H1 (cell line): ENCODE results near the gene SATL1. TPM values are rescaled to one million over a fixed set of nuclear protein-coding genes. Genes with fewer than 3 reads are reported as not detected.

ENCODE experiments used
- CTCF ChIA-PET: fragments of 300-600 bp; sonication (Branson Sonifier 250); formaldehyde crosslinking; loops from one replicate; lab custom pipeline; 2021; ENCODE audit not compliant: partially characterized antibody; lab: Charles Lee
- POLR2A ChIA-PET: fragments of 300-600 bp; sonication (Branson Sonifier 250); formaldehyde crosslinking; loops from one replicate; lab custom pipeline; 2021; ENCODE audit warnings: inconsistent platforms; ENCODE audit not compliant: partially characterized antibody; lab: Charles Lee
- DNase-seq, 2 experiments: peaks; one replicate each; pipeline versions ENCODE4 v3.0.0 to v3.0.0-alpha.2; 2010 to 2022; ENCODE audit warnings: low spot score in 2 of 2, low read depth in 1 of 2, mixed read lengths in 1 of 2
- FAIRE-seq: peaks from 2 replicates; lab custom pipeline; 2011; peaks lifted over from hg19 to GRCh38; lab: Jason Lieb, UNC
- H2AFZ ChIP-seq: 2 replicates; pipeline ENCODE4 v1.8.1; 2012; ENCODE audit warnings: low read length, inconsistent platforms
- H2AK5ac ChIP-seq: 2 replicates; pipeline ENCODE4 v1.6.1; 2013; ENCODE audit warnings: low read depth, low read length
- H2BK120ac ChIP-seq: replicated peaks from 2 replicates; pipeline ENCODE3; 2013; ENCODE audit warnings: low read depth, low read length, inconsistent platforms
- H2BK12ac ChIP-seq: 2 replicates; pipeline ENCODE4 v1.6.1; 2013; ENCODE audit warnings: low read depth, low read length
- H2BK15ac ChIP-seq: 2 replicates; pipeline ENCODE4 v1.6.1; 2013; ENCODE audit warnings: low read length
- H2BK20ac ChIP-seq: 2 replicates; pipeline ENCODE4 v1.6.1; 2013; ENCODE audit warnings: low read length
- H2BK5ac ChIP-seq: 2 replicates; pipeline ENCODE4 v1.6.1; 2013; ENCODE audit warnings: low read depth, low read length
- H3K14ac ChIP-seq: 2 replicates; pipeline ENCODE4 v1.6.1; 2013; ENCODE audit warnings: inconsistent platforms; ENCODE audit not compliant: insufficient read length
- H3K18ac ChIP-seq: 2 replicates; pipeline ENCODE4 v1.6.1; 2013; ENCODE audit warnings: low read length; ENCODE audit errors: extremely low read depth
- H3K23ac ChIP-seq: 2 replicates; pipeline ENCODE4 v1.6.1; 2013; ENCODE audit warnings: inconsistent platforms; ENCODE audit not compliant: insufficient read length
- H3K23me2 ChIP-seq: 2 replicates; pipeline ENCODE4 v1.6.1; 2013; ENCODE audit warnings: low read depth, low read length
- H3K27ac ChIP-seq: 2 replicates; pipeline ENCODE4 v1.6.1; 2011; ENCODE audit warnings: low read depth, low read length, inconsistent platforms
- H3K27me3 ChIP-seq, 4 experiments: replicated peaks in 1 of 4; 1 replicate in 1 of 4; 2 replicates in 3 of 4; pipeline versions ENCODE4 v1.6.1 to v1.8.1; 2011 to 2013; ENCODE audit warnings: low read length in 3 of 4, mild to moderate bottlenecking in 3 of 4, inconsistent platforms in 2 of 4, mixed read lengths in 2 of 4, moderate library complexity in 1 of 4; ENCODE audit not compliant: control insufficient read depth in 3 of 4, insufficient read depth in 3 of 4; ENCODE audit errors: extremely low read depth in 1 of 4
- H3K36me3 ChIP-seq, 4 experiments: 2 replicates each; pipeline versions ENCODE4 v1.6.1 to v1.8.1; 2011 to 2013; ENCODE audit warnings: mild to moderate bottlenecking in 4 of 4, low read length in 3 of 4, moderate library complexity in 2 of 4, control low read depth in 1 of 4, inconsistent platforms in 1 of 4; ENCODE audit not compliant: insufficient read depth in 4 of 4, control insufficient read depth in 2 of 4
- H3K4ac ChIP-seq: replicated peaks from 2 replicates; pipeline ENCODE3; 2013; ENCODE audit warnings: low read length, low read depth, mixed read lengths, inconsistent platforms; ENCODE audit not compliant: insufficient read length
- H3K4me1 ChIP-seq, 4 experiments: replicated peaks in 1 of 4; 1 replicate in 1 of 4; 2 replicates in 3 of 4; pipeline versions ENCODE4 v1.6.1 to v1.8.1; 2011 to 2013; ENCODE audit warnings: low read length in 3 of 4, inconsistent platforms in 2 of 4, mixed read lengths in 1 of 4; ENCODE audit not compliant: insufficient read depth in 4 of 4, control insufficient read depth in 3 of 4
- H3K4me2 ChIP-seq, 2 experiments: 2 replicates each; pipeline versions ENCODE4 v1.6.1 to v1.8.1; 2011 to 2013; ENCODE audit warnings: low read depth in 2 of 2, low read length in 2 of 2, control low read depth in 1 of 2, inconsistent platforms in 1 of 2, mild to moderate bottlenecking in 1 of 2; ENCODE audit not compliant: insufficient read depth in 1 of 2
- H3K4me3 ChIP-seq, 4 experiments: fragments of 200-600, 300-600 bp in 1 of 4; sonication (generic), shearing (Covaris generic), sonication (Bioruptor Twin) in 1 of 4; 2 replicates each; pipeline versions ENCODE4 v1.5.1 to v1.8.1; 2011 to 2016; ENCODE audit warnings: low read length in 4 of 4, low read depth in 3 of 4, control low read depth in 2 of 4, inconsistent platforms in 2 of 4, mild to moderate bottlenecking in 2 of 4, mixed read lengths in 1 of 4, moderate library complexity in 1 of 4; ENCODE audit not compliant: insufficient read depth in 2 of 4; ENCODE audit errors: extremely low read depth in 1 of 4
- H3K56ac ChIP-seq: replicated peaks from 2 replicates; pipeline ENCODE3; 2013; ENCODE audit warnings: low read depth, mild to moderate bottlenecking, mixed read lengths, low read length, inconsistent platforms; ENCODE audit not compliant: insufficient read length
- H3K79me1 ChIP-seq: 2 replicates; pipeline ENCODE4 v1.6.1; 2013; ENCODE audit warnings: low read depth, low read length, control low read depth
- H3K79me2 ChIP-seq, 2 experiments: 2 replicates each; pipeline versions ENCODE4 v1.6.1 to v1.8.1; 2012 to 2013; ENCODE audit warnings: low read length in 2 of 2, mild to moderate bottlenecking in 2 of 2, inconsistent platforms in 1 of 2; ENCODE audit not compliant: insufficient read depth in 2 of 2, control insufficient read depth in 1 of 2
- H3K9ac ChIP-seq, 4 experiments: replicated peaks in 1 of 4; 1 replicate in 1 of 4; 2 replicates in 3 of 4; pipeline versions ENCODE4 v1.6.1 to v1.8.1; 2011 to 2013; ENCODE audit warnings: low read depth in 3 of 4, low read length in 3 of 4, control low read depth in 2 of 4, mild to moderate bottlenecking in 2 of 4, moderate library complexity in 2 of 4, inconsistent platforms in 1 of 4; ENCODE audit errors: extremely low read depth in 1 of 4
- H3K9me3 ChIP-seq, 2 experiments: 2 replicates each; pipeline versions ENCODE4 v1.6.1 to v1.8.1; 2012 to 2013; ENCODE audit warnings: mild to moderate bottlenecking in 2 of 2, moderate library complexity in 2 of 2, control low read depth in 1 of 2, inconsistent platforms in 1 of 2, low read depth in 1 of 2, low read length in 1 of 2, mixed read lengths in 1 of 2; ENCODE audit not compliant: insufficient read depth in 2 of 2
- H4K20me1 ChIP-seq, 2 experiments: replicated peaks in 1 of 2; 2 replicates each; pipeline versions ENCODE3 to v1.8.1; 2011 to 2013; ENCODE audit warnings: inconsistent platforms in 2 of 2, low read length in 2 of 2, mild to moderate bottlenecking in 1 of 2; ENCODE audit not compliant: insufficient read depth in 2 of 2, control insufficient read depth in 1 of 2
- H4K5ac ChIP-seq: 2 replicates; pipeline ENCODE4 v1.6.1; 2013; ENCODE audit warnings: low read length, low read depth, mixed read lengths, inconsistent platforms; ENCODE audit not compliant: insufficient read length
- H4K8ac ChIP-seq: 2 replicates; pipeline ENCODE4 v1.8.0; 2013; ENCODE audit warnings: mild to moderate bottlenecking, moderate library complexity, low read length, inconsistent platforms; ENCODE audit not compliant: insufficient read depth; ENCODE audit errors: extremely low read depth
- H4K91ac ChIP-seq: replicated peaks from 2 replicates; pipeline ENCODE3; 2013; ENCODE audit warnings: low read length, mixed read lengths, inconsistent platforms; ENCODE audit not compliant: insufficient read length
- BCL11A ChIP-seq, 2 experiments: IDR thresholded peaks; one replicate each; pipeline ENCODE4 v1.6.1; 2011; ENCODE audit warnings: low read depth in 2 of 2, low read length in 2 of 2, mild to moderate bottlenecking in 2 of 2
- CBX8 ChIP-seq: fragments of 300-800, 300-1000 bp; sonication (generic); IDR thresholded peaks from 2 replicates; pipeline ENCODE4 v1.7.1; 2016; ENCODE audit warnings: low read depth, low read length, borderline replicate concordance
- CREB1 ChIP-seq: IDR thresholded peaks from 2 replicates; pipeline ENCODE4 v1.6.1; 2012; ENCODE audit warnings: inconsistent platforms
- HDAC6 ChIP-seq: IDR thresholded peaks from one replicate; pipeline ENCODE4 v1.7.1; 2012; ENCODE audit warnings: low read depth, mild to moderate bottlenecking, inconsistent platforms, low read length, moderate library complexity
- RBBP5 ChIP-seq: IDR thresholded peaks from 2 replicates; pipeline ENCODE4 v1.7.1; 2012; ENCODE audit warnings: low read depth, mild to moderate bottlenecking, inconsistent platforms, low read length, moderate library complexity, borderline replicate concordance
- RXRA ChIP-seq: IDR thresholded peaks from 2 replicates; pipeline ENCODE4 v1.6.1; 2011; ENCODE audit warnings: low read depth, mild to moderate bottlenecking, low read length, moderate library complexity; ENCODE audit not compliant: insufficient read depth
- WGBS, 2 experiments: shearing (Covaris generic) in 1 of 2; methylation state at CpG; one replicate each; pipeline versions ENCODE4 v1.1.6 to v1.1.7; 2013 to 2015; ENCODE audit warnings: low lambda C conversion rate in 2 of 2, mixed read lengths in 2 of 2, inconsistent platforms in 1 of 2, low coverage in 1 of 2, missing lambda C conversion rate in 1 of 2; ENCODE audit not compliant: insufficient replicate concordance in 2 of 2, insufficient coverage in 1 of 2, insufficient read length in 1 of 2; ENCODE audit errors: extremely low coverage in 1 of 2, missing lambda C conversion rate in 1 of 2; 5-methylcytosine and 5-hydroxymethylcytosine counted together
- polyA plus RNA-seq, 7 experiments: library from polyadenylated mRNA; depleted of rRNA in 3 of 7; stranded (reverse) in 5 of 7; unstranded in 2 of 7; fragments of >200 nt in 5 of 7; fragments of 200-250 nt in 2 of 7; gene quantifications; 1 replicate in 5 of 7; 2 replicates in 1 of 7; 4 replicates in 1 of 7; pipeline versions ENCODE4 v1.2.1 to v1.2.3, GENCODE V29; 2011 to 2013; ENCODE audit warnings: missing spikeins in 2 of 7, mixed read lengths in 2 of 7
- total RNA-seq: library from RNA; stranded (reverse); fragmentation: NEBNext Ultra II Directional; extraction: Animal tissue kit (Norgen Biotek cat#: 25700); gene quantifications from 2 replicates; pipeline ENCODE4 v1.2.1, GENCODE V29; 2021

SATL1 gene
- total and polyA plus RNA-seq, 2 of the 8 experiments (the other 6 are each of a cell fraction or from before 2014, with no cell fraction given), result 0.06 to 0.17 TPM

- POLR2A ChIA-PET, result no interaction called here
- WGBS, 2 experiments, result 88% methylated on average over 1 of the region's 1 CpG; no CpG with 5 or more reads in 1 of the 2 experiments
- no peak overlapping the region for H4K91ac ChIP-seq
- H3K79me1 ChIP-seq, result no peaks in the 10 kb centered on the region
- H3K18ac ChIP-seq, result no peak overlapping the region
- H3K23me2 ChIP-seq, result no peaks in the 10 kb centered on the region
- no peak overlapping the region for H4K5ac ChIP-seq
- H2BK20ac ChIP-seq, result no peak overlapping the region
- H2AFZ ChIP-seq, result no peak overlapping the region
- H3K23ac ChIP-seq, result no peak overlapping the region
- no peak overlapping the region for H2BK12ac ChIP-seq
- H3K4me3 ChIP-seq, result no peak overlapping the region
- H2BK120ac ChIP-seq, result no peak overlapping the region
- no peak for TF ChIP-seq RXRA
- TF ChIP-seq HDAC6, result no peak
- no peak for TF ChIP-seq CREB1
- no peak for TF ChIP-seq CBX8
- TF ChIP-seq RBBP5, result no peak
- no peak for TF ChIP-seq BCL11A (IDR thresholded peaks at IDR 0.05; ENCODE audit: low read depth in 2 of 2, low read length in 2 of 2)
- TF ChIP-seq, all 59 proteins: peak for 0
- Histone ChIP-seq H3K9me3 (no peaks in the 10 kb centered on the region), H3K79me2 (no peaks in the 10 kb centered on the region), H3K27me3 (no peaks in the 10 kb centered on the region), H4K20me1 (no peaks in the 10 kb centered on the region), H3K4me2 (no peak overlapping the region), H3K4ac (no peak overlapping the region), H3K14ac (no peak overlapping the region), H3K36me3 (no peaks in the 10 kb centered on the region), H2BK5ac (no peak overlapping the region), H3K27ac (no peak overlapping the region), H3K4me1 (no peaks in the 10 kb centered on the region), H3K9ac (no peak overlapping the region), H2AK5ac (no peak overlapping the region), H4K8ac (no peak overlapping the region), H3K56ac (no peak overlapping the region), H2BK15ac (no peak overlapping the region)
- CTCF ChIA-PET, result no interaction called here
- DNase-seq, result no peak
- FAIRE-seq, result no peak
These were observed 27.6 kb downstream of the SATL1 start for GRCh38 chrX:85215946-85216345.
